ENCODE measurements around the gene COMMD10.

- no peak for TF ChIP-seq EZH2 (IDR thresholded peaks at IDR 0.05; ENCODE audit: insufficient read depth, poor library complexity, severe bottlenecking)
- TF ChIP-seq EZH2phosphoT487 (IDR thresholded peaks at IDR 0.05; ENCODE audit: insufficient read depth, low read depth), result no peak
Measured at GRCh38 chr5:116091416-116091815, 6.6 kb downstream of the COMMD10 start.

Measured in GM23248 (cell line).